ENCODE data around the gene EIF1B.
"Not testable (repeated sequence)": the region's sequence is repeated elsewhere in the genome, so short reads cannot be mapped to it uniquely, and the experiment has no call there.

The EIF1B gene

DNA sequence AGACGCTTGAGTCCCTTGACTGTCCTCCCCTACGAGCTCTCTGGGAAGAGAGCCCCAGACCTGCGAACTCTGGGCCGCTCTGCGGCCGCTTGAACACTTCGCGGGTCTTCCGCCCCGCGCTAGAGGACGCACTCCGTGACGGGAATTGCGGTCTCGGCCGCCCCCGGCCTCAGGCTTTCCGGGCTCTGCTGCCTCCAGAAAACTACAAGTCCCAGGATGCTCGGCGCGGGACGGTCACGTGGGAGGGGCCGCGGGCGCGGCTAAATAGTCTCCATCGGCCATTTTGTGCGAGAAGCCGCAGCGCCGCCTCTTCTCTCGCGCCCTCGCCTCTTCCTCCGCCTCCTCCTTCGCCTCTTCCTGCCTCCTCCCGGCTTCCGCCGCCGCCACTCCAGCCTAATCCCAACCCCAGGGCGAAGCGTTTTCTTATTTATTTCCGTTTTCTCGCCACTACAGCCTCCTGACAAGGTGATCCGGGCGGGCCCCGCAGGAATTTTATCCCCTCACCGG is at the start of gene EIF1B:
Gene EIF1B, plus strand, starts transcription at position 290 of the 507 bp plus-strand sequence. CDS start 235 bp downstream, outside the sequence.
- peak within 1 kb of the TSS; percentile 100 for H3K4me3 Mint-ChIP-seq
- CTCF ChIA-PET, result interaction anchor here (0.5 to 4.0 kb wide), 7 partner anchors 8 to 150 kb away, joined by 3 to 19 read pairs (median 5); no protein-coding TSS in a partner anchor
- peak; percentile 98 for DNase-seq
- peaks cover 32% of the 10 kb centered on the region for H3K36me3 Mint-ChIP-seq
- H3K9me3 Mint-ChIP-seq, result no peaks in the 10 kb centered on the region
- peaks cover 23% of the 10 kb centered on the region for H3K4me1 Mint-ChIP-seq
- H3K27me3 Mint-ChIP-seq, result no peaks in the 10 kb centered on the region
- peak within 1 kb of the TSS; percentile 98 for H3K27ac Mint-ChIP-seq

DNA sequence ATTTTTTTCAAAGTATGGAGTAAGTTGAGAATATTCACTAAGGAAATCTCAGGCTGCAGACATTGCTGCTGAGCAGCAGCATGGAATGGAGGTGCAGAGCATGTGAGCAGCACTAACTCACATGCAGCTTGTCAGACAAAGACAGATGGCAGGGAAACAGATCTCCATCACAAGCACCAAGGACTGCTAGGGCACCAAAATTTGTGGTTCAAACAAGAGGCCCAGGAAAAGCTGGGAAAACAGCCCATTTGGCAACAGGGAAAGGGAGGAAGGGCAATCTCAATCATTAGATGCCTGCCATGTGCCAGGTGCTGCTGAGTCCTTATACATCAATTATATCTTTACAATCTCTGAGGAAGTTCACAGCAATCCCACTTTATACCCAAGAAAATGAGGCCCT is 47.2 kb upstream of the EIF1B start:
- Mint-ChIP-seq H3K27ac (no peak overlapping the region), H3K9me3 (no peaks in the 10 kb centered on the region), H3K36me3 (no peaks in the 10 kb centered on the region), H3K4me1 (no peaks in the 10 kb centered on the region), H3K27me3 (no peaks in the 10 kb centered on the region), H3K4me3 (no peak overlapping the region)
- CTCF ChIA-PET, result interaction anchor here (1.3 kb wide), 1 partner anchor 22 kb away, joined by 3 read pairs; no protein-coding TSS in a partner anchor
- no peak for DNase-seq

DNA sequence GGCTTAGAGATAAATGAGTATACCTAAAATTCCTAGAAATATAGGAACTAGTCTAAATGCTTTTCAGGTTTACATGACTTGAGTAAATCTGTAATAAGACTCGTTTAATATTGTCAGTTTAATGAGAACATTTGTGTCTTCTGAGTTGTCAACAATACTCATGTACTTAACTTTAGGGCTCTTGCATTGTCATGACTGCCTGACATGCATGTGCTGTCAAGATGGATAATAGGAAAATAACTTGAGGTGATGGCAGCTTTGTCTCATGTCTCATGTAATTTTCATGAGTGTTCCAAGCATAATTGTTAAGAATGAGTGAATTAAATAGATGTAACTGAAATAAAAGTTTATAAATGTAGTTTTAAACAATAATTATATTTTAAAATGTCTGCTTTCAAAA is 45.1 kb upstream of the EIF1B start:
- Mint-ChIP-seq H3K27ac (no peak overlapping the region), H3K4me1 (no peaks in the 10 kb centered on the region), H3K9me3 (no peaks in the 10 kb centered on the region), H3K36me3 (no peaks in the 10 kb centered on the region), H3K4me3 (no peak overlapping the region), H3K27me3 (no peaks in the 10 kb centered on the region)
- CTCF ChIA-PET, result no interaction called here
- no peak for DNase-seq

DNA sequence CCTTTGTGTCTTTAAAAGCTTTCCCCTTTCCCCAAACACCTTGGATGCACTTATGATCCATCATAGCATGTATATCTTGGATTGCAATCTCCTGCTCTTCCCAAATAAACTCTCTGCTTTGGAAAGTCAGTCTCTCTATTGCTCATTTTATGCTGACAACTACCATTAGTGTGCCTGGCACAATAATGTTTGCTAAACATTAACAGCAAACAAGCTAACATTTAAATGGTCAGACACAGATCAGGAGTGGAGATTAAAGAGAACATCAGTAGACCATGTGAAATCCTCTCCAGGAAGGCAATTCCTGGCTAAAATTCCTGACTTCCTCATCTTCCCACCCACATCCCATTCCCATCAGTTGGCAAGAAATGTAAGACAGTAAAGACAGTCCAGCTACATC is 44.3 kb upstream of the EIF1B start:
- Mint-ChIP-seq H3K27me3 (no peaks in the 10 kb centered on the region), H3K9me3 (peaks cover 1% of the 10 kb centered on the region), H3K4me3 (no peak overlapping the region), H3K36me3 (no peaks in the 10 kb centered on the region), H3K4me1 (no peaks in the 10 kb centered on the region), H3K27ac (no peak overlapping the region)
- CTCF ChIA-PET, result no interaction called here
- no peak for DNase-seq

- H3K27ac Mint-ChIP-seq, result no peak overlapping the region
- H3K9me3 Mint-ChIP-seq, result peaks cover 4% of the 10 kb centered on the region
- H3K36me3 Mint-ChIP-seq, result no peaks in the 10 kb centered on the region
- H3K27me3 Mint-ChIP-seq, result no peaks in the 10 kb centered on the region
- CTCF ChIA-PET, result no interaction called here
- no peaks in the 10 kb centered on the region for H3K4me1 Mint-ChIP-seq
- no peak for DNase-seq
- H3K4me3 Mint-ChIP-seq, result no peak overlapping the region
Observed at GRCh38 chr3:40267937-40268724, 41.4 kb upstream of the EIF1B start.

DNA sequence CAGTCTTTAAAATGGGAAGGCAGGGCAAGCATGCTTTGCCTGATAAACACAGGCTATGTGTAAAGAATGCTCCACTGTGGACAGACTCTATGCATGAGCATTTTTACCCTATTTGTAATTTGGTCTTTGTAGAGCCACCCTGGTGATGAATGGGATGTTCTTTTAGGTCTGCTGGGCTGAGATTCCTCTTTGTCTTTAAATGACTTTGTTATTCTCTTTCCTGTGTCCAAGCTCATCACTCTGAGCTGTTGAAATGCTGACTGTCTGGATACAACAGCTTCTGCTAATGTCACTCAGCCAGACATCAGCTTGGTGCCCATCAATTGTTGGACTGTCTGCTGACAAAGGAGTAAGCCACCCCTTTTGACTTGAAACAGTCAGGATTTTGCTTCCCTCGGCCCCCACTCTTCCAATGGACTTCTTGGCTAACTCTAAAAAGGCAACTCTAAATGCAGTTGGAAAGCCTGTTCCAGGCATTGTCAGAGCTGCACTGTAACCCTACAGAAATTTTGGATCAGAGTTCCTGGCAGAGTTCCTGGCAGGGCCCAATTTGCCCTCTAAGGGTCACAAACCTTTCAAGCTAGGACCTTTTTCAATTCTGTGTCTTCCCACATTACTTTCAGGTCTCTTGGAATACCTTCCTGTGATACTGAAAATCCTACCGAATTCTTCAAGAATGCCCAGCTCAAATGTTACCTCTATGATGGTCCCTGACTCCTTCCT is 40.5 kb upstream of the EIF1B start:
- Mint-ChIP-seq H3K4me1 (no peaks in the 10 kb centered on the region), H3K36me3 (no peaks in the 10 kb centered on the region), H3K9me3 (peaks cover 4% of the 10 kb centered on the region), H3K27ac (no peak overlapping the region), H3K27me3 (no peaks in the 10 kb centered on the region), H3K4me3 (no peak overlapping the region)
- CTCF ChIA-PET, result no interaction called here
- DNase-seq, result no peak

GRCh38 chr3:40278791-40279190 is 30.7 kb upstream of the EIF1B start:
- no peak overlapping the region for H3K4me3 Mint-ChIP-seq
- H3K9me3 Mint-ChIP-seq, result no peaks in the 10 kb centered on the region
- H3K27me3 Mint-ChIP-seq, result no peaks in the 10 kb centered on the region
- no peak for DNase-seq
- CTCF ChIA-PET, result no interaction called here
- H3K4me1 Mint-ChIP-seq, result no peaks in the 10 kb centered on the region
- no peaks in the 10 kb centered on the region for H3K36me3 Mint-ChIP-seq
- no peak overlapping the region for H3K27ac Mint-ChIP-seq

DNA sequence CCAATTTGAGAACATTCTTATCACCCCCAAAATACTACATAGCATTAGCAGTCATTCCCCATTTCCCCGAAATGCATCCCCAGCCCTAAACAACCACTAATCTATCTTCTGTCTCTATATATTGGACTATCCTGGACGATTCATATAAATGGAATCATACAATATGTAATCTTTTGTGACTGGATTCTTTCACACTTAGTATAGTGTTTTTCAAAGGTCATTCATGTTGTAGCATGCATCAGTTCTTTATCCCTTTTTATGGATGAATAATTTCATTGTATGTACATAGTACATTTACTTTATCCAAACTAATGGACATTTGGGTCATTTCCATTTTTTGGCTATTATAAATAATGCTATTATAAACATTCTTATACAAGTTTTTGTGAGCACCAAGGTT is 27.5 kb upstream of the EIF1B start:
- Mint-ChIP-seq H3K4me1 (no peaks in the 10 kb centered on the region), H3K27ac (no peak overlapping the region), H3K4me3 (no peak overlapping the region), H3K9me3 (no peaks in the 10 kb centered on the region), H3K27me3 (no peaks in the 10 kb centered on the region), H3K36me3 (no peaks in the 10 kb centered on the region)
- no peak for DNase-seq
- CTCF ChIA-PET, result no interaction called here

DNA sequence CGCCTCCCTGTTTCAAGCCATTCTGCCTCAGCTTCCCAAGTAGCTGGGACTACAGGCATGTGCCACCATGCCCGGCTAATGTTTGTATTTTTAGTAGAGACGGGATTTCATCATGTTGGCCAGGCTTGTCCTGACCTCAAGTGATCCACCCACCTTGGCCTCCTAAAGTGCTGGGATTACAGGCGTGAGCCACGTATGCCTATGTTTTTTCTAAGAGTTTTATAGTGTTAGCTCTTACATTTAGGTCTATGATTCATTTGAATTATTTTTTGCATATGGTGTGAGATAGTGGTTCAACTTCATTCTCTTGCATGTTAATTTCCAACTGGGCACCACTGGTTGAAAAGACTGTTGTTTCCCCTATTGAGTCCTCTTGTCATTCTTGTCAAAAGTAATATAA is 26.4 kb upstream of the EIF1B start:
- H3K9me3 Mint-ChIP-seq, H3K4me1 Mint-ChIP-seq, H3K27ac Mint-ChIP-seq, H3K36me3 Mint-ChIP-seq, CTCF ChIA-PET, DNase-seq, H3K4me3 Mint-ChIP-seq, H3K27me3 Mint-ChIP-seq: not testable (repeated sequence)

GRCh38 chr3:40287248-40287647 is 22.3 kb upstream of the EIF1B start:
- H3K36me3 Mint-ChIP-seq, result no peaks in the 10 kb centered on the region
- DNase-seq, result no peak
- no peaks in the 10 kb centered on the region for H3K27me3 Mint-ChIP-seq
- CTCF ChIA-PET, result no interaction called here
- H3K4me1 Mint-ChIP-seq, result no peaks in the 10 kb centered on the region
- H3K9me3 Mint-ChIP-seq, result peaks cover 5% of the 10 kb centered on the region
- H3K27ac Mint-ChIP-seq, result no peak overlapping the region
- no peak overlapping the region for H3K4me3 Mint-ChIP-seq

DNA sequence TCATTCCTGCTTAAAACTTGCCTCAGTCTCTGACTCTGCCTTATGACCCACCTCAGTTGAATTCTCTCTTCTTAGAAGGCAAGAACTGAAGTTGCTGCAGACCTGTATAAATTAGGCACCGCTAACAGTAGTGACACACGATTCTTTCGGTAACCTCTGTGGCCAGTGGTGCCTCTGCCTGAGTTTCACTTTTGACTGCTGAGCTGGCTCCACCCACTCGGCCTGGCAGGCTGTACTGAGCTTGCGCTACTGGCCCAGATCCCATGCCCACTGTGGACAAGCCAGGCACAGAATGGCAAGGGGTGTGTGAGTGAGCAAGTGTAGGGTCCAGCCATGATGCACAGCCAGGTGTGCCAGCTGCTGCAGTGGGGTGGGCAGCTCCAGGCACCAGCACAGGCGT is 19.1 kb upstream of the EIF1B start:
- no peaks in the 10 kb centered on the region for H3K27me3 Mint-ChIP-seq
- DNase-seq, result no peak
- H3K9me3 Mint-ChIP-seq, result peaks cover 5% of the 10 kb centered on the region
- H3K36me3 Mint-ChIP-seq, result no peaks in the 10 kb centered on the region
- no peaks in the 10 kb centered on the region for H3K4me1 Mint-ChIP-seq
- H3K4me3 Mint-ChIP-seq, result no peak overlapping the region
- no peak overlapping the region for H3K27ac Mint-ChIP-seq
- CTCF ChIA-PET, result no interaction called here

- Mint-ChIP-seq H3K4me1 (no peaks in the 10 kb centered on the region), H3K27ac (no peak overlapping the region), H3K27me3 (no peaks in the 10 kb centered on the region), H3K36me3 (no peaks in the 10 kb centered on the region), H3K9me3 (peaks cover 5% of the 10 kb centered on the region), H3K4me3 (no peak overlapping the region)
- CTCF ChIA-PET, result no interaction called here
- no peak for DNase-seq
Observed at GRCh38 chr3:40291471-40291870, 18.0 kb upstream of the EIF1B start.

DNA sequence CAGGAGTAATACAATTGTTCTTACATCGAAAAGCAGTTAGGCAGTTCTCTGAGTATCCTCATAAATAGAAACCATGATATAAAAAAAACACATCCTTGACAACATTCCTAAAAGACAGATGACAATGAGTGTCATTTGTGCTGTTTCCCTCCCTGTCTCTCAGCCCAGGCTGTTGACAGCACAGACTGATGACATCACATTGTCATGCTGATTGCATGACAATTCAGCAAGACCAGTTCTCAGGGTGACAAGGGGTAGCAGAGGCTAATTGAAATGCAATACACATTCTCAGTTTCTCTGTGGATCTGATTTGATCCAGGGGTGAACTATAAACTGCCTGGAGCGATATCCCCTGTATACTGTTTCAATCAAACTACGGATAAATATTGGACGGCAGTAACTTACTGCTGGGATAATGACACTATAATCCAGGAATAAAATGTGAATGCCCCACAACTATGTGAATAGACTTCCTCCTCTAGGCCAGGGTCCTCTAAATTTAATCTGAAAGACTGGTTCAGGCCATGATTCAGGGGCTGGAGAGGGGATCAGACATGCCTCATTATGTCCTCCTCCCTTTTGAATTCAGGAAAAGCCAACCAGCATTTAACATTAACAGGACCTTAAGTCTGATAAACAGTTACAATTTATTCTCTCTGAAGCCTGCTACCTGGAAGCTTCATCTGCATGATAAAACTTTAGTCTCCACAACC is 16.7 kb upstream of the EIF1B start:
- Mint-ChIP-seq H3K27ac (no peak overlapping the region), H3K36me3 (no peaks in the 10 kb centered on the region), H3K9me3 (peaks cover 5% of the 10 kb centered on the region), H3K4me3 (no peak overlapping the region), H3K4me1 (no peaks in the 10 kb centered on the region), H3K27me3 (no peaks in the 10 kb centered on the region)
- no peak for DNase-seq
- CTCF ChIA-PET, result no interaction called here

DNA sequence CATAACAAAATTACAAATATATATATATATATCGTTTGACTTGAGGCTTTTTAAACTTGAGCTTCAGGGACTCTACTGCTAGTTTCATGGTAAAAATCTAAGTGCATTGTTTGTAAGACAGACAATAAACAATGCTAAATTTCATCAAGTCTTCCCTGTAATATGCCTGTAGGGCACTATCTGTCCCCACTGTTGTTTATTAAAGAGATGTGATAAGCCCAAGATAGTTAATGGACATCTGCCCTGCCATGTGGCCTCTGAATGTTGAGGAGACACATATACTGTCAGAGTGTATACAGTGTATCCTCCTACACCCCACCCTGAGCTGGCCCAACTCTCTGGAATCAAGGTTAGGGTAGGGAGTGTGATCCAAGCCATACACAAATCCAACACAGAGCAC is 15.1 kb upstream of the EIF1B start:
- H3K4me3 Mint-ChIP-seq, result no peak overlapping the region
- H3K27ac Mint-ChIP-seq, result no peak overlapping the region
- CTCF ChIA-PET, result interaction anchor here (1.2 to 1.6 kb wide), 2 partner anchors 13 to 14 kb away, joined by 3 read pairs; no protein-coding TSS in a partner anchor
- H3K9me3 Mint-ChIP-seq, result peaks cover 5% of the 10 kb centered on the region
- no peaks in the 10 kb centered on the region for H3K36me3 Mint-ChIP-seq
- no peaks in the 10 kb centered on the region for H3K27me3 Mint-ChIP-seq
- H3K4me1 Mint-ChIP-seq, result no peaks in the 10 kb centered on the region
- no peak for DNase-seq
